ENCODE results near the gene KCND3.

Gene KCND3

GRCh38 chr1:111727056-111727455 is 262.4 kb downstream of the KCND3 start:
- no peaks in the 10 kb centered on the region for H3K9me3 ChIP-seq (ENCODE audit: low read length)
- H3K9ac ChIP-seq (ENCODE audit: low read length), result no peak overlapping the region
- no peak overlapping the region for H3K4me3 ChIP-seq (ENCODE audit: low read depth in 1 of 2, low read length in 2 of 2)
- H3K36me3 ChIP-seq (ENCODE audit: insufficient read depth, low read length), result no peaks in the 10 kb centered on the region
- peaks cover 11% of the 10 kb centered on the region for H3K4me1 ChIP-seq (ENCODE audit: insufficient read depth, low read length)
- H3K27ac ChIP-seq (ENCODE audit: low read depth, low read length), result no peak overlapping the region
- no peaks in the 10 kb centered on the region for H3K27me3 ChIP-seq (ENCODE audit: control insufficient read depth in 1 of 2, insufficient read depth in 2 of 2, low read length in 2 of 2)

- Histone ChIP-seq H3K4me3 (ENCODE audit: low read depth in 1 of 2, low read length in 2 of 2) (no peak overlapping the region), H3K27ac (ENCODE audit: low read depth, low read length) (no peak overlapping the region), H3K36me3 (ENCODE audit: insufficient read depth, low read length) (no peaks in the 10 kb centered on the region), H3K4me1 (ENCODE audit: insufficient read depth, low read length) (peaks cover 18% of the 10 kb centered on the region), H3K9ac (ENCODE audit: low read length) (no peak overlapping the region), H3K27me3 (ENCODE audit: control insufficient read depth in 1 of 2, insufficient read depth in 2 of 2, low read length in 2 of 2) (no peaks in the 10 kb centered on the region), H3K9me3 (ENCODE audit: low read length) (no peaks in the 10 kb centered on the region)
Measured at GRCh38 chr1:111725192-111725591, 264.3 kb downstream of the KCND3 start.

- Histone ChIP-seq H3K36me3 (ENCODE audit: insufficient read depth, low read length) (no peaks in the 10 kb centered on the region), H3K9ac (ENCODE audit: low read length) (no peak overlapping the region), H3K27ac (ENCODE audit: low read depth, low read length) (no peak overlapping the region), H3K4me3 (ENCODE audit: low read depth in 1 of 2, low read length in 2 of 2) (no peak overlapping the region), H3K9me3 (ENCODE audit: low read length) (no peaks in the 10 kb centered on the region), H3K27me3 (ENCODE audit: control insufficient read depth in 1 of 2, insufficient read depth in 2 of 2, low read length in 2 of 2) (no peaks in the 10 kb centered on the region), H3K4me1 (ENCODE audit: insufficient read depth, low read length) (peaks cover 22% of the 10 kb centered on the region)
Measured at GRCh38 chr1:111723871-111724270, 265.6 kb downstream of the KCND3 start.

- H3K27me3 ChIP-seq (ENCODE audit: control insufficient read depth in 1 of 2, insufficient read depth in 2 of 2, low read length in 2 of 2), result no peaks in the 10 kb centered on the region
- no peaks in the 10 kb centered on the region for H3K36me3 ChIP-seq (ENCODE audit: insufficient read depth, low read length)
- H3K27ac ChIP-seq (ENCODE audit: low read depth, low read length), result no peak overlapping the region
- H3K4me1 ChIP-seq (ENCODE audit: insufficient read depth, low read length), result peaks cover 22% of the 10 kb centered on the region
- no peak overlapping the region for H3K4me3 ChIP-seq (ENCODE audit: low read depth in 1 of 2, low read length in 2 of 2)
- H3K9ac ChIP-seq (ENCODE audit: low read length), result no peak overlapping the region
- H3K9me3 ChIP-seq (ENCODE audit: low read length), result no peaks in the 10 kb centered on the region
Measured at GRCh38 chr1:111723091-111723806, 266.2 kb downstream of the KCND3 start.

- Histone ChIP-seq H3K4me1 (ENCODE audit: insufficient read depth, low read length) (peaks cover 22% of the 10 kb centered on the region), H3K36me3 (ENCODE audit: insufficient read depth, low read length) (peaks cover 11% of the 10 kb centered on the region), H3K9me3 (ENCODE audit: low read length) (no peaks in the 10 kb centered on the region), H3K27me3 (ENCODE audit: control insufficient read depth in 1 of 2, insufficient read depth in 2 of 2, low read length in 2 of 2) (no peaks in the 10 kb centered on the region), H3K4me3 (ENCODE audit: low read depth in 1 of 2, low read length in 2 of 2) (no peak overlapping the region), H3K9ac (ENCODE audit: low read length) (no peak overlapping the region), H3K27ac (ENCODE audit: low read depth, low read length) (no peak overlapping the region)
Measured at GRCh38 chr1:111720977-111721786, 268.3 kb downstream of the KCND3 start.

All from muscle layer of colon (tissue), 2 donors.